Activated CD4-positive, alpha-beta T cell treated with anti-CD3 and anti-CD28 coated beads, Interleukin-2, amount 50 U/mL, for 48 hours (primary cell): ENCODE measurements around the gene TRPM2.

Experiments
- DNase-seq, 2 experiments: peaks; one replicate each; pipeline ENCODE4 v3.0.0-alpha.2; 2020

Gene TRPM2

DNA sequence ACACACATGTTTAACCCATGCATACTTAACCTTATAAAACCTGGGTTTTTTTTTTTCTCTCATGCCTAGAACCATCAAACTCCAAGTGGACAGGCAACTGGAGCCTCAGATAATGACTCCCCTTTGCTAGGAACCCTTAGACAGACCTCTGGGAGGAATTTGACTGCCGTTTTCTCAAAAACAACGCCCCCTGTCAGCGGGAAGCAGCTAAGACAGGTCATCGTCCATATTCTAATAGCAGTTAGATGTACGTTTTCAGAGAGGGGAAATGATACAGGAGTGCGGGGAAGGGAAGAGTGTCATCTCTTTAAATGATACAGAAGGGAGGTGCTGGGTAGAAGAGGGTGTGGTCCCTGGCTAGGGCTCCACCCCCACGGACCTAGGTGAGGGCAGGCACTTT, 136.5 kb downstream of the TRPM2 start:
- no peak for DNase-seq

DNA sequence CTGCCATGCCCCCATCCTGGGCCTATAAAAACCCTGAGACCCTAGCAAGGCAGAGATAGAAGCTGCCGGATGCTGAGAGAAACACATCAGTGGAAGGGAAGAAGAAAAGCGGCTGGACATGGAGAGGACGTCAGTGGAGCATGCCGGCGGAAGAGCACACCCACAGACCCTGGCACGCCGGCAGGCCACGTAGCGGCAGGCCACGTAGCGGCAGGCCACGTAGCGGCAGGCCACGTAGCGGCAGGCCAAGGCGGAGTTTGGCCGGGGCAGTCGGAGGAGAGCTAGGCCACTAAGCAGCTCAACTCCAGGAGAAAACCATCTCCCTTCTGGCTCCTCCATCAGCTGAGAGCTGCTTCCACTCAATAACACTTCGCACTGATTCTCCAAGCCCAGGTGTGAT, 137.0 kb downstream of the TRPM2 start:
- no peak for DNase-seq

GRCh38 chr21:44490816-44491215, 137.4 kb downstream of the TRPM2 start:
- no peak for DNase-seq
